ENCODE measurements around the gene SPOCD1.
A peak's percentile ranks its signal among the peaks of the same experiment; 100 is the strongest.

SPOCD1 gene

DNA sequence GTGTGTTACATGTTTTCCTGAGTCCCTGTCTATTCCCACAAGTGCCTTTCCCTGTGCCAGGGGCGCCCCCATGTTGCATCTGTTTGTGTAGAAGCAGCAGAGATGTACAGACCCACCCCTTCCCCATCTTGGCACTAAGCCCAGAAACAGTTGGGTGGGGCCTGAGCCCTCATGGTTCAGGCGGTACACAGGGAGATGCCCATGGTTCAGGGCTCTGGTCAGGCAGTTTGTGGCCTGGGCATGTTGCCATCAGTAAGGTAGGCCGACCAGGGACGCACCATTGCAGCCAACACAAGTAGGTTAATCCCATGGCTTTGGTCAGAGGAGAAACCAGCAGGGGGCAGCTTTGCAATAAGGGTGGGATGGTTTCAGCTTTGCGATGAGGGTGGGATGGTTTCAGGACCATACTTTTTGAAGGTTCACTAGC, 50.8 kb downstream of the SPOCD1 start:
- H3K36me3 Mint-ChIP-seq = no peaks in the 10 kb centered on the region
- no peak overlapping the region for H3K27ac Mint-ChIP-seq
- peaks cover 47% of the 10 kb centered on the region for H3K4me1 Mint-ChIP-seq
- ATAC-seq = no peak
- no peaks in the 10 kb centered on the region for H3K9me3 Mint-ChIP-seq
- no peak overlapping the region for H3K4me3 Mint-ChIP-seq
- peaks cover 16% of the 10 kb centered on the region for H3K27me3 Mint-ChIP-seq

DNA sequence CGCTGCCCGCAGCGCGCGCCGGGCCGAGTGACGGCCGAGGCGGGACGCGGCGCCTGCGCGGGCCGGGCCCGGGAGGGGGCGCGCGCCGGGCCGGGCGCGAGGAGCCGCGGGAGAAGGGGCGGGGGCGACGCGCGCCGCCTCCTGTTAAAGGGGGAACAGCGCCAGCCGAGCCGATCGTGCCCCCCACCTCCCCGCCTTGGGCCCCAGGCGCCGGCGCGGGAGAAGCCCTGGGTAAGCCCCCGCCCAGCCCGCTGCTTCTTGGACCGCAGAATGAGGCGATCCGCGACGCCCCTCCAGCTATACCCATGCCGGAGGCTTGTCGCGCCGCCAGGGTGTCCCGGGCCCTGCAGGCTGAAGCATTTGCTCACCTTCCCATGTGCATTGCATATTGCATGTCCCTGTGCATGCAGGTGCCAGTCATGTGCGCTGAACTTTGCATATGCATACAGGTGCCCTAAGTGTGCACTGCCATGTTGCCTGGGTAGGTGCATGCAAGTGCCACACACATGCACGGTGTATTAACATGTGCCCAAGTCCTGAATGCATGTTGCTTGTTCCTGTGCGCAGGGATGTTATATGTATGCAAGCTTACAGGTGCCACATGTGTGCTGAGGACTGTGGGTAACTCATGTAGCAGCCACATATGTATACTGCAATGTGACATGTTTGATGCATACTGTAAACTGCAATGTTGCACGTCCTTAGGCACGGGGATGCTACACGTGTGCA, 51.3 kb downstream of the SPOCD1 start, which contains the start of gene ADGRB2:
ADGRB2 (minus strand) TSS at position 29 of the 729 bp plus-strand sequence. CDS start 7,119 bp downstream, outside the sequence.
- H3K27me3 Mint-ChIP-seq = peaks cover 16% of the 10 kb centered on the region
- no peaks in the 10 kb centered on the region for H3K36me3 Mint-ChIP-seq
- H3K9me3 Mint-ChIP-seq = no peaks in the 10 kb centered on the region
- H3K4me1 Mint-ChIP-seq = peaks cover 43% of the 10 kb centered on the region
- H3K4me3 Mint-ChIP-seq = peak within 1 kb of the TSS; percentile 75
- H3K27ac Mint-ChIP-seq = peak within 1 kb of the TSS; percentile 2
- peak; percentile 10 for ATAC-seq

DNA sequence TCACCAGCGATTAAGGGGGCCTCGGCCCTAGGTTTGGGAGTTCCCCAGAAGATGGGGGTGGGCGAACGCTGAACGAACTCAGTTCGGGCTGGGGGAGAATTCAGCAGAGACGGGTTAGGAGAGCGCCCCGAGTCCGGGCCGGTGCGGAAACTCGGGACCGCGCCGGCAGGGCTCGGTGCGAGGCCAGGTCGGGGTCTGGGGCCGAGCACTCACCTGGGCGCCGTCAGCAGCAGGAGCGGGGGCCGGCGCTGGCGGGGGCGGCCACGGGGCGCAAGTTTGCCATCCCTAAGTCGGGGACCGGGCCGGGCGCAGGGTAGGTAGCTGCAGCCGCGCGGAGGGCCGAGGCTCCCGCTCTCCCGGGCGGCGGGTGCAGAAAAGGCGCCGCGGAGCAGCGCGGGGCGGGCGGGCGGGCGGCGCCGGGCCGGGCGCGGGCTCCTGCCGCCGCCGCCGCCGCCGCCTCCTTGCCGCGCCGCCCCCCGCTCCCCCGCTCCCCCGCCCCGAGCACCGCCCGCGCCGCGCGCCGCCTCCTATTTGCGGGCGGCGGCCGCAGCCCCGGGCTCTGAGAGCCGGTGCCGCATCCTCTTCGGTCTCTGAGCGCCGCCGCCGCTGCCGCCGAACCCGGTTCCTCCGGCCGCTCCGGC, 52.0 kb downstream of the SPOCD1 start:
- Mint-ChIP-seq H3K4me1 (peaks cover 37% of the 10 kb centered on the region), H3K27me3 (peaks cover 16% of the 10 kb centered on the region), H3K27ac (peak overlapping the region; percentile 2), H3K9me3 (no peaks in the 10 kb centered on the region), H3K4me3 (peak overlapping the region; percentile 69), H3K36me3 (no peaks in the 10 kb centered on the region)
- ATAC-seq = peak; percentile 3

DNA sequence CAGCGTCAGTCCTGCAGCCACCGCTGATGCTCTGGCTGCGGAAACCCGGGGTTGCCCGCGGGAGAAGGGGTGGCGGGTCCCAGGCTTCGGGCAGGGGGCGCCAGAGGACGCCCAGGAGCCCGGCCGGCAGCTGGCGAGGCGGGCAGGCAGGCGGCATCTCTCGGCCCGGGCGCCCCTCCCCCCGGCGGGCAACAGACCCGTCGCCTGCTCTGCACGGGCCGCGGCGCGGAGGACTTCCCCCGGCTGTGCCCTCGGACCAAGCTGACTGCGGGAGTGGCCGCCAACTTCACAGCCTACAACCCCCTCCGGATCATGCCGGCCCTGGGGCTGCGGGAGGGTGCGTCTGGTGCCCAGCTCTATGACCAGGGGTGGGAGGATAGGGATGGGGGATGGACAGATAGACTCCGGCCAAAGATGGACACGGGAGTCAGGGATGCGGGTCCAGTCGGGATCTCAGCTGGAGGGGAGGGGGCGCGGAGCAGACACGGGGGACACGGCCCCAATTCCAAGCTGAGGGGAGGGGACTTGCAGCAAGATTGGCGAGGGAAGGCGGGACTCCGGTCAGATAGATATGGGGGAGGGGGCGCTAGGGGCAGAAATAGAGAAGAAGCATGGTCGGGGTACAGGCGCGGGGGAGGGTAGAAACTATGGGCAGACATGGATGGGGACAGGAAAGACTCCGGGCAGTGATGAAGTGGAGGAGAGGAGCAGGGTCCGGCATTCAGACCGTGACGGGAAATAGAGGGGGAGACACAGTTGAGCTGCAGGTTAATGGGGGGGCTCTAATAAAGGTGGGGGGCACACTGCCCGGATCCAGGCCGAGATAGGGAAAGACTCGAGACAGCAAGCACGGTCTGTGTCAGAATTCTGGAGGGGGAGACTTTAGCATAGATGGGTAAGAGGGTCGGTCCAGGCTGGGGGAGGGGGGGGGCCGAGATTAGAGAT, 52.8 kb downstream of the SPOCD1 start:
- ATAC-seq = peak; percentile 37
- H3K4me1 Mint-ChIP-seq = peaks cover 32% of the 10 kb centered on the region
- peak overlapping the region; percentile 69 for H3K4me3 Mint-ChIP-seq
- H3K27me3 Mint-ChIP-seq = peaks cover 16% of the 10 kb centered on the region
- H3K36me3 Mint-ChIP-seq = no peaks in the 10 kb centered on the region
- no peaks in the 10 kb centered on the region for H3K9me3 Mint-ChIP-seq
- peak overlapping the region; percentile 2 for H3K27ac Mint-ChIP-seq

DNA sequence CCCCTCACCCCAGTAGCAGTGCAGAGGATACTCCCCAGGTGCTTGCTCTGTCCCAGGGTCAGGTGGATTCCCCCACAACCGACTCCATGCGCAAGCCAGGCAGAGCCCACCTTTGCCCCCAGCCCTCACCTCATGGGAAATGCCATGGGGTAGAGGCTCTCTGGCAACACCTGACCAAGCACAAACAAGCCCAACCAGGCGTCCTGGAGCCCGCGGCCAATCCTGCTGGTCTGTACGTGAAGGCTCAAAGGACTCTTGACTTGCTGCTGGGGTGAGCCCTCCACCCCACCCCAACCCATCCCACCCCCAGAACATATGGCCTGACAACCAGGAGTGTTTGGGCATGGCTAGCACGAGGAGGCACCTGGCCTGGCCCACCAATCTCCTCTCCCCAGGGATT, 53.5 kb downstream of the SPOCD1 start:
- ATAC-seq = no peak
- Mint-ChIP-seq H3K4me3 (no peak overlapping the region), H3K27ac (no peak overlapping the region), H3K27me3 (peaks cover 16% of the 10 kb centered on the region), H3K36me3 (no peaks in the 10 kb centered on the region), H3K4me1 (peaks cover 32% of the 10 kb centered on the region), H3K9me3 (no peaks in the 10 kb centered on the region)

DNA sequence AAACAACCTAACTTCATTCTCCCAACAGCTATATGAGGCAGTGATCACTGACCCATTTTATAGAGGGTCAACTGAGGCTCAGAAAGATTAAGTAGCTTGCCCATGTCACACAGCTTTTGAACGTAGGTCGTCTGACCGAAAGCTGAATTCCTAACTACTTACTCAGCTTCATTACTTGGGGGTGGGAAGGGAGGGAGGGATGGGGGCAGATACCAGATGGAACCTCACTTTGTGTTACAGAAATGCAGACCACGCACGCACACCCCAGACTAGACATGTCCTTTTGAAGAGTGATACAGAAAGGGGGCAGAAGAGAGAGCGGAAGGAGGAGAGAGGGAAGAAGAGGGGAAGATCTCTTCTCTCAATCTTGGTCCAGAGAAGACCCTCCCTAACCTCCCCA, 53.9 kb downstream of the SPOCD1 start:
- no peak for ATAC-seq
- Mint-ChIP-seq H3K27me3 (peaks cover 16% of the 10 kb centered on the region), H3K9me3 (no peaks in the 10 kb centered on the region), H3K36me3 (no peaks in the 10 kb centered on the region), H3K4me1 (peaks cover 32% of the 10 kb centered on the region), H3K4me3 (no peak overlapping the region), H3K27ac (no peak overlapping the region)

DNA sequence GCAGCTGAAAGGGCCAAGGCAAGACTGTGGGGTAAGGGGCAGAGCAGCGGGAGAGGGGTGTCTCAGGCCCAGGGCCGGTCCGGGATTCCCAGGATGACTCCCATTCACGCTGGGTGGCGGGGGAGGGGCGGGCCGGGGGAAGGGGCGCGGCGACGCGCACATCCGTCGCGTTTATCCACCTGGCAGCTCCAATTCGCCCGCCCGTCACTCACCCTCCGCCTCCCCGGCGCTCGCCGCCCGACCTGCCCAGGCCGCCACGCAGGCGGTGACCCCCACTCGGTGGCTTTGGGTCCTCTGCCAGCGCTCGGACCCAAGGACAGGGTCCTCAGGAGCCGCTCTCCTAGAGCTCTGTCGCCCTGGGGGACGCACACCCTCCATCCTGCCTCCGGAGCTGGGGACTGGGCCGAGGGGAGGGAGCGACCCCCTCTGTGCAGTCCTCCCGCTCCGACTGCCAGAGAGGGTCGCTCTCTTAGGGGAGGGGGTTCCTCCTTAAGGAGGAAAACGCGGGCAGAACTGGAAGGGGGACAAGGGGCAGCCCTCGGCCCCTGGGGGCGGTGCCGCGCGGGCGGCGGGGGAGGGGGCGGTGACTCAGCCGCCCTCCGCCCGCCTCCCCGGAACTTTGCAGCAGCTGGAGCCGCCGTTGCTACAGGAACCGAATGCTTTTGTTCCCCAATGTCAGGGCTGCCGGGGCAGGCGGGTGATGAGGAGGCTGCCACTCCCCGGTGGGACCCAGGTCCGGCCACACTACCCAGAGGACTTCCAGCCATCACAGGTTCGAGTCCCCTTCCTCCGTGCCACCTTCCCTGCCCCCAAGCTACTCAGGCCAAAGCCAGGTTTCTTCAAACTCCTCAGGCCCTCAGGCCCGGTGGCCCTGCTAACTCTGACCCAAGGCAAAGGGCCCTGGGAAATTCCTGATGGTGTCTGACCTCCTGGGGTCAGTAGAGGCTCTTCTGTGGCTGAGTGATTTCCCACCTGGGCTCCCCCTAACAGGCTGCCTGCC, 55.1 kb downstream of the SPOCD1 start:
- peak; percentile 67 for ATAC-seq
- peak overlapping the region; percentile 59 for H3K4me3 Mint-ChIP-seq
- H3K27ac Mint-ChIP-seq = peak overlapping the region; percentile 36
- peaks cover 32% of the 10 kb centered on the region for H3K4me1 Mint-ChIP-seq
- H3K27me3 Mint-ChIP-seq = peaks cover 16% of the 10 kb centered on the region
- no peaks in the 10 kb centered on the region for H3K9me3 Mint-ChIP-seq
- H3K36me3 Mint-ChIP-seq = no peaks in the 10 kb centered on the region

DNA sequence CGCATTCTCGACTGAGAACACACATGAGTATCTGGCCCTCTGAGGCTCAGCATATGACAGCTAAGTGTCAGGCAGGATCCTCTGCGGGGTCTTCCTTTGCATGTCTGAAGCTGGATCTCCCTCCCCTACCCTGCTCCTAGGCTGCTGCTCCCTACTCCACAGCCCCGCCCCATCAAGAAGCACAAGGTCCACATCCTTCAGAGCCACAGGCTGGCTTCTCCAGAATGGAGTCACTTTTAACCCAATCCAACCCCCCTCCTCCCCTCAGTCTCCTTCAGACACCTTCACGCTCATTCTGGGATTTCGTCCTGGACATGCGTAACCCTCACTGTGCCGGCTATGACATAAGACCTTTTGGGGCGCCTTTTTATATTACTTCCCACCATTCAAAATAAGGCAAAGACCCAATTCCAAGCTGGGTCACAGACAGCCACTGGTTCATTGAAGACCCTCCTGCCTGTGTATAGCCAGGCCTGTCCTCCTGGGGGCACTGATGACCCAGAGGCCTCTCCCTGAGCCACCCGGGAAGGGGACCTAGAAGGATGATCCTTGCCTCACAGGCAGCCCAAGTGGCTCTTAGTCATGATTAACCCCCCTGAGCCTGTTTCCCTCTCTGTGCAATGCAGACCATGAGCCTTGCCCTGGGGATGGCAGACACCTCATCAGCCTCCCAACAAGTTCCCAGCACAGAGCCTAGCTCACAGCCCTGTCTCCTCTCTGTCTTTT, 56.4 kb downstream of the SPOCD1 start:
- Mint-ChIP-seq H3K9me3 (no peaks in the 10 kb centered on the region), H3K36me3 (no peaks in the 10 kb centered on the region), H3K27me3 (peaks cover 16% of the 10 kb centered on the region), H3K4me1 (peaks cover 24% of the 10 kb centered on the region), H3K27ac (no peak overlapping the region), H3K4me3 (no peak overlapping the region)
- ATAC-seq = no peak

DNA sequence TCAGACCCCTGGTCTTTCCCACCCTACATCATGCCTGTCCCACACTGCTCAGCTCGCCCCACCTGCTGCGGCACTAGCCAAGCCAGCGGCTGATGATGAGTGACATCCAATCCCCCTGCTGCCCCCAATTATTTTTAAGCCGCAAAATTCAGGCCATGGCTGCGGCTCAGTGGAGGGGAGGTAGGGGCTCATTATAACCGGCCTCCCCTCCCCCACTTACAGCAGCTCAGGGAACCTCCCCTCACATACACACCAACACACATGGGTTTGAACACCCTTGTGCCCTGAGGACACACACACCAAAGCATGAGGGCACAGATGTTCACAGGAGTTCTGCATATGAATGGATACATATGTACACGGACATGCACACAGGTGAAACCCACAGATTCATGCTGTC, 57.0 kb downstream of the SPOCD1 start:
- Mint-ChIP-seq H3K36me3 (no peaks in the 10 kb centered on the region), H3K4me3 (no peak overlapping the region), H3K27ac (no peak overlapping the region), H3K4me1 (peaks cover 24% of the 10 kb centered on the region), H3K27me3 (peaks cover 16% of the 10 kb centered on the region), H3K9me3 (no peaks in the 10 kb centered on the region)
- no peak for ATAC-seq

DNA sequence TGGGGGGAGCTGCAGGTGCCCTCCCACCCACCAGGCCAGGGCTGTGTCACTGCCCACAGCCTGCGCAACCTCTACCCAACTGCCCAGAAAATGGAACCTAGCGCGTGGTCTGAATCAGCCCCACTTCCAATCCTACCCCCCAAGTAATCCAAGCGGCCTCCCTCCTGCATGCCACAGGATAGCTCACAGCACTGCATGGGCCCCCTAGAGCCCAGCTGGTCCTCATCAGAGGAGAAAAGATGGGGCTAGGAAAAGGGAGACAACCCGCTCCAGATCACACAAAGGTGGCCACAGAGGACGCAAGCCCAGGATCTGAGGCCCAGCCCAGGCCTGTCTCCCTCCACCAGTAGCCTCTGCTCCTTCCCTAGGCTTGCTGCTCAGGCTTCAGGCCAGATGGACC, 57.8 kb downstream of the SPOCD1 start:
- ATAC-seq = no peak
- Mint-ChIP-seq H3K27me3 (peaks cover 9% of the 10 kb centered on the region), H3K27ac (no peak overlapping the region)

DNA sequence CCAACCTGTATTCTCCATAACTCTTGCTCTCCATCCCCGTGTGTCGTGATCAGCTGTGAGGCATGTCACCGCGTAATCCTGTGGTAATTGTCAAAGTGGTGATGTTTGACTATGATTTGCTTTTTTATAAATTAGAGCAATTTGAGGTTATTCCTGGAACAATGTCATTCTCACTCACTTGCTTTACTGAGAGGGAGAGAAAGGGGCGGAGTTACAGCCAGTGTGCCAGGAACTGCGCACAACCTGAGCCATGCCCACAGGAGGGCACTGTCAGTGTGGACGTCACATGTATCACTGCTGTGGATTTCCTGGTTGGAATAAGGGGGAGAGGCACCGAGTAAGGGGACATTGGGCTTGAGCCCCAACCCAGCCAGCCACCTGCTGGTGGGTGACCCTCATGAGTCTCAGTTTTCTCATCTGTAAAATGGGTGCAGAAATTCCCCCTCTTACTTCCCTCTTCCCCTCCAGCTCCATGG, 58.6 kb downstream of the SPOCD1 start:
- no peak overlapping the region for H3K27ac Mint-ChIP-seq
- peaks cover 13% of the 10 kb centered on the region for H3K4me1 Mint-ChIP-seq
- no peak for ATAC-seq
- no peak overlapping the region for H3K4me3 Mint-ChIP-seq
- peaks cover 1% of the 10 kb centered on the region for H3K27me3 Mint-ChIP-seq
- H3K36me3 Mint-ChIP-seq = no peaks in the 10 kb centered on the region
- no peaks in the 10 kb centered on the region for H3K9me3 Mint-ChIP-seq

More for the DNA sequence above, 57.8 kb downstream of the SPOCD1 start:
- H3K36me3 Mint-ChIP-seq = no peaks in the 10 kb centered on the region
- H3K4me3 Mint-ChIP-seq = no peak overlapping the region
- no peaks in the 10 kb centered on the region for H3K9me3 Mint-ChIP-seq
- H3K4me1 Mint-ChIP-seq = peaks cover 16% of the 10 kb centered on the region

DNA sequence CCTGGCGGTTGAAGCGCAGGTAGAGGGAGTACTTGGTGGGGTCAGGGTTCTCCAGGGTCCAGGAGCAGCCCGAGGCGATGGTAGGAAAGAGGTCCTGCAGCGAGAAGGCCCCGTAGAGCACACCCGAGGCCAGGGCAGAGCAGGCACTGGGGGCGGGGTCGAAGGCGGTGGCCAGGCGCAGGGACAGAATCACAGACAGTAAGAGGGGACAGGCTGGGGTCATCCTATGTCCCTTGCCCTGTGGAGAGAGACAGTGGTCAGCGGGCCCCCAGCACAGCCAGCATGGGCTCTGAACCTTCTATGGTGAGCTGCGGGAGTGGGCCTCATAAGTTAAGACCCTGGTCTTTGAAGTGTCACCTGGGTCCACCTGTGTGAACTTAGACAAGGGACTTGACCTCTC, 59.2 kb downstream of the SPOCD1 start:
- Mint-ChIP-seq H3K27ac (no peak overlapping the region), H3K36me3 (no peaks in the 10 kb centered on the region), H3K4me1 (peaks cover 16% of the 10 kb centered on the region), H3K27me3 (no peaks in the 10 kb centered on the region), H3K4me3 (no peak overlapping the region), H3K9me3 (no peaks in the 10 kb centered on the region)
- no peak for ATAC-seq

DNA sequence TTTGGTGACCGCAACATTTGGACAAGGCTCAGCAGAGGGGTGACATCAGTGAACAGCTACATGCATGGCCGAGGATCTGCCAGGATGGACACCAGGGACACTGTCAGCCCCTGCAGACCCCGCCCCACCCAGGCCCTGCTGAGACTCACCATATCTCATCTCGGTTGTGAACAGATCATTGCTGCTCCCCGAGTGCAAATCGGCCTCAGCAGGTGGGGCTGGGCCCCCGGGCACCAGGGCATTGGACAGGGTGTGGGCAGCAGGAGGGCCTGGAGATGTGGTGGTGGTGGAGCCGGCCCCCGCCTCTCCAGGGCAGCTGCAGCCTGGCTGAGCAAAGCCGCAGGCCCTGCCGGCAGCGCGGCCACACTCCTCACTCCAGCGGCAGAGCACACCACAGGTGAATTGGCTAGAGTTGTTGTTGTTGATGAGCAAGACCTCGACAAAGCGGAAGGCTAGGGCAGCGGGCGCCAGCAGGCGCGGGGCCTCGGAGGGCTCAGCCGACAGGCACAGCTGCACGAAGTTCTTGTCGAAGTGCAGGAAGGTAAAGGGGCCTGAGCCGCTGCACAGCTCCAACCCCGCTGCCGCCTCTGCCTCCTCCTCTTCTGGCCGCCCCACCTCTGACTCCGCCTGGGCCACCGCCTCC, 59.9 kb downstream of the SPOCD1 start:
- ATAC-seq = no peak
- H3K36me3 Mint-ChIP-seq = no peaks in the 10 kb centered on the region
- no peak overlapping the region for H3K27ac Mint-ChIP-seq
- H3K4me3 Mint-ChIP-seq = no peak overlapping the region
- peaks cover 16% of the 10 kb centered on the region for H3K4me1 Mint-ChIP-seq
- no peaks in the 10 kb centered on the region for H3K9me3 Mint-ChIP-seq
- H3K27me3 Mint-ChIP-seq = no peaks in the 10 kb centered on the region

Data from stimulated activated memory B cell treated with anti-CD40 and anti-IgM and Interleukin-4, amounts not matched to agents 10 μg/mL and 1 μg/mL and 100 μg/mL, for 72 hours (primary cell).